Liver (tissue), 9 donors: ENCODE data around the gene FETUB. TPM values are rescaled to one million over a fixed set of nuclear protein-coding genes. Genes with fewer than 3 reads are reported as not detected.

Source experiments
- DNase-seq: peaks from one replicate; pipeline ENCODE4 v3.0.0-alpha.2; 2017; ENCODE audit warnings: low spot score
- H3K27ac ChIP-seq, 2 donors: one replicate each; pipeline ENCODE4 v1.7.0; 2013; ENCODE audit warnings: inconsistent platforms in 2 of 2, low read length in 2 of 2, control low read depth in 1 of 2, low read depth in 1 of 2, mild to moderate bottlenecking in 1 of 2
- H3K27me3 ChIP-seq, 4 donors: one replicate each; pipeline versions ENCODE4 v1.6.1 to v1.7.0; 2013; ENCODE audit warnings: low read length in 3 of 4, inconsistent platforms in 1 of 4, mild to moderate bottlenecking in 1 of 4, moderate library complexity in 1 of 4; ENCODE audit not compliant: control insufficient read depth in 4 of 4, insufficient read depth in 4 of 4
- H3K36me3 ChIP-seq, 4 donors: one replicate each; pipeline versions ENCODE4 v1.6.1 to v1.7.0; 2013; ENCODE audit warnings: low read length in 3 of 4, mild to moderate bottlenecking in 3 of 4, low read depth in 1 of 4, moderate library complexity in 1 of 4; ENCODE audit not compliant: control insufficient read depth in 4 of 4, insufficient read depth in 3 of 4
- H3K4me1 ChIP-seq, 4 donors: one replicate each; pipeline versions ENCODE4 v1.6.1 to v1.7.0; 2013; ENCODE audit warnings: low read length in 3 of 4, mild to moderate bottlenecking in 3 of 4, moderate library complexity in 1 of 4; ENCODE audit not compliant: control insufficient read depth in 4 of 4, insufficient read depth in 4 of 4
- H3K4me3 ChIP-seq, 3 donors: one replicate each; pipeline versions ENCODE4 v1.6.1 to v1.7.0; 2013; ENCODE audit warnings: low read length in 3 of 3, control low read depth in 1 of 3, low read depth in 1 of 3, mild to moderate bottlenecking in 1 of 3
- H3K9ac ChIP-seq, 2 donors: one replicate each; pipeline ENCODE4 v1.7.0; 2013; ENCODE audit warnings: low read length in 2 of 2, mild to moderate bottlenecking in 2 of 2, moderate library complexity in 2 of 2, control low read depth in 1 of 2, low read depth in 1 of 2
- H3K9me3 ChIP-seq, 4 donors: one replicate each; pipeline versions ENCODE4 v1.6.1 to v1.7.0; 2013; ENCODE audit warnings: low read length in 3 of 4; ENCODE audit not compliant: control insufficient read depth in 4 of 4
- EGR1 ChIP-seq, 2 donors: IDR thresholded peaks; 2 replicates each; pipeline ENCODE4 v1.6.1; 2016 to 2018; ENCODE audit warnings: antibody characterized with exemption in 2 of 2, low read depth in 2 of 2
- FOXA1 ChIP-seq: IDR thresholded peaks from 2 replicates; pipeline ENCODE4 v1.6.1; 2016; ENCODE audit warnings: antibody characterized with exemption
- FOXA2 ChIP-seq: IDR thresholded peaks from 2 replicates; pipeline ENCODE4 v1.6.1; 2016; ENCODE audit warnings: antibody characterized with exemption
- GABPA ChIP-seq, 2 donors: IDR thresholded peaks in 1 of 2; conservative IDR thresholded peaks in 1 of 2; 2 replicates each; pipeline ENCODE4 v1.6.1; 2016; ENCODE audit warnings: antibody characterized with exemption in 2 of 2, mild to moderate bottlenecking in 1 of 2, moderate library complexity in 1 of 2
- HNF4A ChIP-seq, 2 donors: conservative IDR thresholded peaks; 2 replicates each; pipeline ENCODE4 v1.6.1; 2016; ENCODE audit warnings: antibody characterized with exemption in 2 of 2, mild to moderate bottlenecking in 2 of 2
- HNF4G ChIP-seq: IDR thresholded peaks from 2 replicates; pipeline ENCODE4 v1.6.1; 2016; ENCODE audit warnings: antibody characterized with exemption
- JUND ChIP-seq, 2 donors: IDR thresholded peaks; 2 replicates each; pipeline ENCODE4 v1.6.1; 2016; ENCODE audit warnings: antibody characterized with exemption in 2 of 2
- NR2F2 ChIP-seq: IDR thresholded peaks from 2 replicates; pipeline ENCODE4 v1.6.1; 2016; ENCODE audit warnings: antibody characterized with exemption
- RAD21 ChIP-seq, 2 donors: IDR thresholded peaks; 2 replicates each; pipeline ENCODE4 v1.6.1; 2016; ENCODE audit warnings: antibody characterized with exemption in 2 of 2, mild to moderate bottlenecking in 2 of 2
- RXRA ChIP-seq, 2 donors: IDR thresholded peaks; 2 replicates each; pipeline ENCODE4 v1.6.1; 2017 to 2018; ENCODE audit warnings: antibody characterized with exemption in 2 of 2, mild to moderate bottlenecking in 1 of 2
- SP1 ChIP-seq: IDR thresholded peaks from 2 replicates; pipeline ENCODE4 v1.6.1; 2018; ENCODE audit warnings: antibody characterized with exemption, mild to moderate bottlenecking
- YY1 ChIP-seq: IDR thresholded peaks from 2 replicates; pipeline ENCODE4 v1.6.1; 2016; ENCODE audit warnings: antibody characterized with exemption, mild to moderate bottlenecking
- WGBS: extraction: QIAGEN DNeasy Blood & Tissue Kit; methylation state at CpG from one replicate; pipeline ENCODE4 v1.1.7; 2013; 5-methylcytosine and 5-hydroxymethylcytosine counted together
- polyA plus RNA-seq, 2 donors: library from polyadenylated mRNA; stranded (reverse) in 1 of 2; unstranded in 1 of 2; fragments of 200-250 nt in 1 of 2; fragments of >200 nt in 1 of 2; fragmentation: Nextera tagmentation in 1 of 2; extraction: Ambion mirVana in 1 of 2; gene quantifications; one replicate each; pipeline versions ENCODE4 v1.2.1 to v1.2.3, GENCODE V29; 2013 to 2015
- total RNA-seq, 2 donors: library from RNA; depleted of rRNA; stranded (reverse); fragments of >200 nt; gene quantifications; one replicate each; pipeline ENCODE4 v1.2.3, GENCODE V29; 2014
- TF ChIP-seq, protein P1 (sequence below): IDR thresholded peaks from 2 replicates; pipeline ENCODE4 v1.6.1; 2016; ENCODE audit warnings: antibody characterized with exemption
- TF ChIP-seq, protein P2 (sequence below): IDR thresholded peaks from 2 replicates; pipeline ENCODE4 v1.6.1; 2016; ENCODE audit warnings: antibody characterized with exemption, mild to moderate bottlenecking
- TF ChIP-seq, protein P3 (sequence below): IDR thresholded peaks from 2 replicates; pipeline ENCODE4 v1.6.1; 2016; ENCODE audit warnings: antibody characterized with exemption
- donor health status: healthy.
- donor health status: healthy.
- donor health status: healthy.
- donor health status: healthy.
- donor health status: healthy.

The FETUB gene, protein sequence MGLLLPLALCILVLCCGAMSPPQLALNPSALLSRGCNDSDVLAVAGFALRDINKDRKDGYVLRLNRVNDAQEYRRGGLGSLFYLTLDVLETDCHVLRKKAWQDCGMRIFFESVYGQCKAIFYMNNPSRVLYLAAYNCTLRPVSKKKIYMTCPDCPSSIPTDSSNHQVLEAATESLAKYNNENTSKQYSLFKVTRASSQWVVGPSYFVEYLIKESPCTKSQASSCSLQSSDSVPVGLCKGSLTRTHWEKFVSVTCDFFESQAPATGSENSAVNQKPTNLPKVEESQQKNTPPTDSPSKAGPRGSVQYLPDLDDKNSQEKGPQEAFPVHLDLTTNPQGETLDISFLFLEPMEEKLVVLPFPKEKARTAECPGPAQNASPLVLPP
- total RNA-seq (10 to 100 TPM in 1 of 2 donors, 1 to 10 TPM in 1; 3.1 to 10.8 TPM), polyA plus RNA-seq (10 to 100 TPM in 1 of 2 donors, 1 to 10 TPM in 1; 8.0 to 28.6 TPM)

DNA sequence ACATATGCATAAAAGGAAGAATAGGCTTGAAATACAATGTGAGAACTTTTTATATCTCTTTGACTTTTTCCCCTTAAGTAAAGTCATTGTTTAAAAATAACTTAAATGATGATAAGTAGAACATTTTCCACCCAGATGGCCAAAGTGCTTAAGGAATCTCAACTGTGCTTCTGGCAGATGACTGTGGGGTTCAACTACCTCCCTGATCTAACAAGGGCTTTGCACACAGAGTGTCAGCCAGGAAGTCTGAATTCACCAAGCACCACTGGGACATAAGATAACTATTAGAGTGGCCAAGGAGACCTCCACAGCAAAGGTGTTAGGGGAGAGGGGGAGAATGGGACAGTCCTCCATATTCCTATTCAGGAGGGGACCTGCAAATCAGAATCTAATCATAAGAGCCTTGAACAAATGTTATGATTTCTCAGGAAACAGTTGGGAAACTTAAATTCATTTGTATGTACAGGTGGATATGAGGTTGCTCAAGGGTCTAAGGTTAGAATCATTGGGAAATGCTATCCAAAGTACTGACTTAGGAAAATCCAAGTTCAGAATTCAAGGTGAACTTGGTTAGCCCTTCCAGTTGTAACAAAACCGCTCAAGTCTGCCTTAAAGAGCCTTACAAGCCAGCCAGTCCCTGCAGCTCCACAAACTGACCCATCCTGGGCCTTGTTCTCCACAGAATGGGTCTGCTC is at the start of gene FETUB:
Gene FETUB, plus strand, starts transcription at position 622 of the 695 bp plus-strand sequence. Its CDS starts 62 bp downstream, at position 684.
- H3K4me3 ChIP-seq = peak within 1 kb of the TSS; percentile 47 to 82 (median 69)
- no peak for DNase-seq
- peak within 1 kb of the TSS; percentile 70 to 72 for H3K9ac ChIP-seq
- H3K27me3 ChIP-seq = no peaks in the 10 kb centered on the region
- peaks cover 5 to 81% (median 58%) of the 10 kb centered on the region in 4 donors for H3K4me1 ChIP-seq
- no peaks in the 10 kb centered on the region for H3K9me3 ChIP-seq
- H3K27ac ChIP-seq = peak within 1 kb of the TSS; percentile 65 to 82
- TF ChIP-seq, protein P1, sequence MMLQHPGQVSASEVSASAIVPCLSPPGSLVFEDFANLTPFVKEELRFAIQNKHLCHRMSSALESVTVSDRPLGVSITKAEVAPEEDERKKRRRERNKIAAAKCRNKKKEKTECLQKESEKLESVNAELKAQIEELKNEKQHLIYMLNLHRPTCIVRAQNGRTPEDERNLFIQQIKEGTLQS = peak; percentile 37
- TF ChIP-seq GABPA (IDR thresholded peaks at IDR 0.05 in 1 of 2, conservative IDR thresholded peaks at IDR 0.05 in 1 of 2) (no peak), EGR1 (IDR thresholded peaks at IDR 0.05; ENCODE audit: low read depth in 2 of 2) (no peak), FOXA1 (no peak), NR2F2 (peak; percentile 52), YY1 (peak; percentile 15), FOXA2 (no peak), HNF4A (conservative IDR thresholded peaks at IDR 0.05) (peak; percentile 91 to 96), SP1 (peak; percentile 42), JUND (IDR thresholded peaks at IDR 0.05) (peak; percentile 45 to 67), HNF4G (peak; percentile 78), RAD21 (IDR thresholded peaks at IDR 0.05) (peak; percentile 4 to 13), RXRA (IDR thresholded peaks at IDR 0.05) (peak; percentile 84 to 90)
- TF ChIP-seq, protein P2, sequence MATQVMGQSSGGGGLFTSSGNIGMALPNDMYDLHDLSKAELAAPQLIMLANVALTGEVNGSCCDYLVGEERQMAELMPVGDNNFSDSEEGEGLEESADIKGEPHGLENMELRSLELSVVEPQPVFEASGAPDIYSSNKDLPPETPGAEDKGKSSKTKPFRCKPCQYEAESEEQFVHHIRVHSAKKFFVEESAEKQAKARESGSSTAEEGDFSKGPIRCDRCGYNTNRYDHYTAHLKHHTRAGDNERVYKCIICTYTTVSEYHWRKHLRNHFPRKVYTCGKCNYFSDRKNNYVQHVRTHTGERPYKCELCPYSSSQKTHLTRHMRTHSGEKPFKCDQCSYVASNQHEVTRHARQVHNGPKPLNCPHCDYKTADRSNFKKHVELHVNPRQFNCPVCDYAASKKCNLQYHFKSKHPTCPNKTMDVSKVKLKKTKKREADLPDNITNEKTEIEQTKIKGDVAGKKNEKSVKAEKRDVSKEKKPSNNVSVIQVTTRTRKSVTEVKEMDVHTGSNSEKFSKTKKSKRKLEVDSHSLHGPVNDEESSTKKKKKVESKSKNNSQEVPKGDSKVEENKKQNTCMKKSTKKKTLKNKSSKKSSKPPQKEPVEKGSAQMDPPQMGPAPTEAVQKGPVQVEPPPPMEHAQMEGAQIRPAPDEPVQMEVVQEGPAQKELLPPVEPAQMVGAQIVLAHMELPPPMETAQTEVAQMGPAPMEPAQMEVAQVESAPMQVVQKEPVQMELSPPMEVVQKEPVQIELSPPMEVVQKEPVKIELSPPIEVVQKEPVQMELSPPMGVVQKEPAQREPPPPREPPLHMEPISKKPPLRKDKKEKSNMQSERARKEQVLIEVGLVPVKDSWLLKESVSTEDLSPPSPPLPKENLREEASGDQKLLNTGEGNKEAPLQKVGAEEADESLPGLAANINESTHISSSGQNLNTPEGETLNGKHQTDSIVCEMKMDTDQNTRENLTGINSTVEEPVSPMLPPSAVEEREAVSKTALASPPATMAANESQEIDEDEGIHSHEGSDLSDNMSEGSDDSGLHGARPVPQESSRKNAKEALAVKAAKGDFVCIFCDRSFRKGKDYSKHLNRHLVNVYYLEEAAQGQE = no peak
- TF ChIP-seq, protein P3, sequence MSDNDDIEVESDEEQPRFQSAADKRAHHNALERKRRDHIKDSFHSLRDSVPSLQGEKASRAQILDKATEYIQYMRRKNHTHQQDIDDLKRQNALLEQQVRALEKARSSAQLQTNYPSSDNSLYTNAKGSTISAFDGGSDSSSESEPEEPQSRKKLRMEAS = no peak
- WGBS = 30% methylated on average over 1 of the region's 1 CpG
- peaks cover 0 to 6% (median 0%) of the 10 kb centered on the region in 4 donors for H3K36me3 ChIP-seq

DNA sequence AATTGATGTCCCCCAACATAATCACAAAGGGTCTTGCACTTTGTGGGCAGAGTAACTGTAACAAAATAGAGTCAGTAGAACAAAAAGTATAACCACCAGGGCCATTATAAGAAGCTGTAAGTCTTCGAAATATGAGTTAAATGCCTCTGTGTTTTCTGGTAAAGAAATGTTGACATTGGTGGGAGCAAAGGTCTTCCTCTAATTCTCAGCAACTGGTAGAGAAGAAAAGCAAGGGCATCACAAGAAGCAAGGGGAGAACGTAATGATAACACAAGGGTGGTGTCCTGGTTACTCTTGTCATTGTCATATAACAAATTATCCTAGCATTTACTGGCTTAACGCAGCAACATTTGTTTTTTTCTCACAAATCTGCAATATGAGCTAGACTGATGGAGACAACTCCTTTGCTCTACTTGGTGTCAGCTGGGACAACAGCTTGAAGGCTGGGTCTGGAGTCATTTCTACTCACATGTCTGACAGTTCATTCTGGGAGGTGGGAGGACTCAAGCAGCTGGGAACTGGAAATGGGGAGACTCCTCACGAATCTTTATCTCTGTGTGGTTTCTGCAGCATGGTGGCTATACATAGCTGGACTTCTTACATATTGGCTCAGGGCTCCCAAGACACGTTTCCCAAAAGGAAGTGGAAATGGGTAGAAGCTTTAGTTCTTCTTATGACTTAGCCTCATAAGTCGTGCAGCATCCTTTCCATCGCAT is 49.5 kb upstream of the FETUB start:
- Histone ChIP-seq H3K27me3 (no peaks in the 10 kb centered on the region), H3K36me3 (peaks cover 0 to 6% (median 2%) of the 10 kb centered on the region in 4 donors), H3K4me1 (peaks cover 8 to 36% (median 26%) of the 10 kb centered on the region in 4 donors), H3K9me3 (no peaks in the 10 kb centered on the region), H3K9ac (no peak overlapping the region), H3K4me3 (no peak overlapping the region), H3K27ac (peak overlapping the region; percentile 5 to 80)
- 77% methylated on average over 7 of the region's 7 CpGs for WGBS
- TF ChIP-seq HNF4A (conservative IDR thresholded peaks at IDR 0.05) (peak; percentile 13 to 38), RAD21 (IDR thresholded peaks at IDR 0.05) (no peak)
- no peak for DNase-seq
